HG03342 (cell line): ENCODE results near the gene SETDB1.
A peak's percentile ranks its signal among the peaks of the same experiment; 100 is the strongest.
"Not testable (repeated sequence)": the region's sequence is repeated elsewhere in the genome, so short reads cannot be mapped to it uniquely, and the experiment has no call there.

Experiments used
- ATAC-seq: cut with Tn5 transposase; IDR thresholded peaks from one replicate; pipeline ENCODE4 v1.9.1; 2021; ENCODE audit warnings: mild to moderate bottlenecking, moderate library complexity; ENCODE audit not compliant: unreplicated experiment

Gene SETDB1

GRCh38 chr1:150928775-150929174 is 2.6 kb downstream of the SETDB1 start:
- not testable (repeated sequence) for ATAC-seq

- ATAC-seq: no peak
These were observed 5.6 kb downstream of the SETDB1 start for GRCh38 chr1:150931773-150932172.

DNA sequence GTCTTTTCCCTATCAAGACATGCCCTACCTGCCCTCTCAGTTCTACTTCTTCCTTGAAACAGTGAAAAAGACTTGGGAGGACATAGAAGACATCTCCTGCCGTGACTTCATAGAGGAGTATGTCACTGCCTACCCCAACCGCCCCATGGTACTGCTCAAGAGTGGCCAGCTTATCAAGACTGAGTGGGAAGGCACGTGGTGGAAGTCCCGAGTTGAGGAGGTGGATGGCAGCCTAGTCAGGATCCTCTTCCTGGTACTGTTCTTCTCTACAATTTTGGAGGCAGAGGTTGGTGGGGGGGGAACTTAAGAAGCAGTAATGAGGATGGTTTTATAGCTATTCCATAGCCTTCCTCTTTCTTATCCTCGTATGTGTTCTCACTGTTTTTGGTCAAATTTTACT is 18.7 kb downstream of the SETDB1 start:
- no peak for ATAC-seq

DNA sequence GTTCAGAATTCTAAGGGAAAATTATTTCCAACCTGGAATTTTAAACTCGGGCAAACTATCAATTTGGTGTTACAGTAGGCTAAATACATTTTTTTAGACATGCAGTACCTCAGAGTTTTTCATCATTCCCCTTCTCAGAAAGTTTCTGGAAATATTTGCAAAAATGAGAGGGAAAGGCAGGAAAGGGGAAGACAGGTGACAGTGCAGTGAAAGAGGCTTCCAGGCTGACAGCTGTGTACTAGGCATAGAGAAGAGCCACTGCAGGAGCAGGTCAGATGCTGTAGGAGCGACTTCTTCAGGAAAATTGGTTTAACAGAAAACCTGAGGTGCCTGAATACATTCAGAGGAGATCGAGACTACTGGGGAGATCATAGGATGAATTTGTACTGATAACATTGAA is 28.5 kb downstream of the SETDB1 start:
- ATAC-seq: no peak

DNA sequence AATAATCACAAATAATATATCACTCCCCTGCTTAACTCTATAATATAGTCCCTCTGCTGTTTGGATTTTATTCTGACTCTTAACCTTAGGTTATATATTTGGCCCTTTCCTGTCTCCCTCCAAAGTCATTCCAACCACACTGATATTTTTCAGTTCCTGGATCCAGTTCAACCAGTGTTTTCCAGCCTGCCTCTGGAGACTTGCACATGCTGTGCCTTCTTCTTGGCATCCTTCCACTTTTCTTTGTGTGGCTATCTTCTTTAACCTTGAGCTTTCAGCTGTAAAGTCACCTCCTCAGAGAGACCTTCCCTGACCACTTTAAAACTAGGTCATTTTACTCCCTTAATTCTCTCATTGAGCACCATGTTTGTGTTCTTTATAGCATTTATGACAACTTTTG is 29.1 kb downstream of the SETDB1 start:
- ATAC-seq: no peak

DNA sequence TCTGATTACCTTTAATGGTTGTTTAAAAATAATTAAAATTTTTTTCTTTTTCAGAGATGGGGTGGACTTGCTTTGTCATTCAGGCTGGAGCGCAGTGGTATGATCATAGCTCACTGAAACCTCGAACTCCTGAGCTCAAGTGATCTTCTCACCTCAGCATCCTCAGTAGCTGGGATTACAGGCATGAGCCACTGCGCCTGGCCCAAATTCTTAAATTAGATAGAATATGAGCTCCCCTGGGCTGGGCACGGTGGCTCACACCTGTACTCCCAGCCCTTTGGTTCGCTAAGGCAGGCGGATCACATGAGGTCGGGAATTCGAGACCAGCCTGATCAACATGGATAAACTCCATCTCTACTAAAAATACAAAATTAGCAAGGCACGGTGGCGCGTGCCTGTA is 31.5 kb downstream of the SETDB1 start:
- ATAC-seq: no peak

GRCh38 chr1:150960646-150961045 is 34.5 kb downstream of the SETDB1 start:
- no peak for ATAC-seq

DNA sequence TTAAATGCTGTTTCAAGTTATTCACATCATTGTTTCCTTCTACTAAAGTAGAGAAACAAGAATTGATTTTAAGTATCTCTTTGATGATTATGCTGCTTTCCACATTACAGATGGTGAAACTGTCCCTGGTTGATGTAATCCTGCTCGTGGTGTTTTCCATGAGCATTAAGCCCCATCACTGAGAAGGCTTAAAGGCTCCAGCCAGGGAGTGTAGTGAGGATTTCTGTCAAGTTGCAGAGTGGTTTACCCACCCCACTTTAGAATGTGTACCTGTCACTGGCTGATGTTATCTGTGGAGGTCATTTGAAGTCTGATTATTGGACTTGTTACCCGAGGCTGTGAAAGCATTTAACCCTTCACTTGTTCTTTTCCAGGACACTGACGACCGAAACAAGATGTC is 35.6 kb downstream of the SETDB1 start:
- ATAC-seq: no peak

- ATAC-seq: no peak
These were observed 37.4 kb downstream of the SETDB1 start for GRCh38 chr1:150963321-150964163.

- ATAC-seq: no peak
These were observed 38.0 kb downstream of the SETDB1 start for GRCh38 chr1:150964164-150964489.

DNA sequence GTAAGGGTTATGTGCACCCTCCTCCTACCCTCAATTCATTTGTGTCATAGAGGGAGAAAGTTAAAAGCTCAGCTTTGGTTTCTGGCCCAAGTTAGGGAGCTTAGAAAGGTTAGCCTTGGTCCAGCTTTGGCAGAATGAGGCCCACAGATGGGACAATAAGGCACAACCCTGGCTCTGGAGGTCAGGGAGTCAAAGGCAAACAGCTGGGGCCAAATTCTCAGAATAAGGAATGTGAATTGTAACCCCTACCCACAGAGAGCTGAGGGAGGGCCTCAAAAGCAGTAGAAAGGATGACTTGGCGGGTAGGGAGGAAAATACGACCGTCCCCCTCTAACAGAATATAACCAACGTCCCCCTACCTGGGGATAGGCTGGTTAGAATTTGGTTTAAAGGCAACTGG is 39.4 kb downstream of the SETDB1 start:
- ATAC-seq: no peak

- no peak for ATAC-seq
These were observed 39.8 kb downstream of the SETDB1 start for GRCh38 chr1:150966011-150966410.

DNA sequence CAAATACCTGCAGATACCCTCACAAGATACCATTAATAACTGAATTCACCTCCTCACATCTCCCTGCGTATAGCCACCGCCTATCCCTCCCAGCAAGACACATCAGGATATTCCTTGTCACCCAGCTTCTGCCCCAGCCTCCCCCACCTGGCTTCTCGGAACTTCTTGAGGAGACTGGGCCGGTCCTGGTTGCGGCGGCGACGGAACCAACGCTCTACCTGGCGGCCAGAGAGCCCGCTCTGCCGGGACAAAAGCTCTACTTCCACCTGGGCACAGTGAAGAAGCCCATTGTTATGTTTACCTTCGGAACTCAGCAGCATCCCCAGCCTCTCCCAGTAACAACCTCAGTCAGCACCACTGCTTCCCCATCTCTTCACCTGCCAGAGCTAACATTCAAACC is 41.8 kb downstream of the SETDB1 start:
- ATAC-seq: no peak

- no peak for ATAC-seq
These were observed 42.3 kb downstream of the SETDB1 start for GRCh38 chr1:150968491-150968890.

- no peak for ATAC-seq
These were observed 43.5 kb downstream of the SETDB1 start for GRCh38 chr1:150969626-150970025.

- ATAC-seq: no peak
These were observed 44.8 kb downstream of the SETDB1 start for GRCh38 chr1:150970808-150971582.

GRCh38 chr1:150971583-150972416 is 45.6 kb downstream of the SETDB1 start:
- ATAC-seq: no peak

DNA sequence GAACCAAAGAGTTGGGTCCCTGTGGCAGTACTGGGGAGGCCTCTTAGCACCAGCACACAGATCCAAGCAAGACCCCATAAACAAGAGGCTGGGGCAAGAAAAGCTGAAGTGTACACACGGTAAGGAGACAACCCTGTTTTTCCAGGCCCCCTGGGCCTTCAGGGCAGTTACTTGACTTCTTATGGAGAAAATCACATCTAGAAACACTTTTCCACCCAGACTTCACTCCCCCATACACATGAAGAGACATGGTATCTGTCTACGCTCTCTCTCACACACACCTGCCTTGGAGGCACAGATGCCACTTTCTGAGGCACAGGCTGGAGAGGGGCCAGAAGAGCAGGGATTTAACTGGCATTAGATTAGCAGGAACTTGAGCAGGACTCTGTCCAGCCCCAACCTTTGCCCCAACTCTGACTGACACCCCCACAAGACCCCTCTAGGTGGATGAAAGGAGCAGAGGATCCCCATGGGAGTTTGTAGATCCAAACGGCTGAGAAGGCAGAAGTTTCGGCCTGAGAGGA is 46.3 kb downstream of the SETDB1 start:
- no peak for ATAC-seq

DNA sequence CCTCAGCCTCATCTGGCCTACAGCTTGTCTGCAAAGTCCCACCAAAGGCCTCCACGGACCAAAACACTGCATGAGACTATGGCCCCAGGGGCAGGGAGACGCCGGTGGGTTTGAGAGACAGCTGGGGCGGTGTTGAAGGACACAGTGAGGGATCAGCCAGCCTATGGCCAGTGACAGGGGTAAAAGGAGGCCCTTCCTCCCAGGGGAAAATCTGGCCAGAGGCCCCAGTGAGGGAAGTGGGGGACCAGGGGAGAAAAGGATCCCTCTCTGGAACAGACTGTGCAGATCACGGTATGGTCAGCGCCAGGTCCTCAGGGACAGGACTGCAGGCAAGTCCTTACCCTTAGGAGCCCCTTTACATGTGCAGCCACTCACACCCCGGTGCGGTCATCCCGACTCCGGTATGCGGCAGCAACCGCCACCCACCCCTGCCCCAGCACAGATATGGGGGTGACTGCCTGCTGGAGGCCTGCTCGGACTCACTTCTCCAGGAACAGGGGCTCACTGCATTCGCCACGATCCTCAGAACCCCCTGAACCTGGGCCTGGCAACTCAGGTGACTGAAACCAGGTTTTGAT is 47.2 kb downstream of the SETDB1 start:
- no peak for ATAC-seq

GRCh38 chr1:150973836-150974579 is 47.8 kb downstream of the SETDB1 start:
- peak; percentile 40 for ATAC-seq
